NB4 (cell line): ENCODE results near the gene DTHD1.
A peak's percentile ranks its signal among the peaks of the same experiment; 100 is the strongest.

ENCODE experiments used
- MYC ChIP-seq: IDR thresholded peaks from 2 replicates; pipeline ENCODE4 v1.6.1; 2011; ENCODE audit warnings: low read depth, low read length
- POLR2A ChIP-seq: IDR thresholded peaks from 2 replicates; pipeline ENCODE4 v1.6.1; 2011; ENCODE audit warnings: mild to moderate bottlenecking; ENCODE audit not compliant: insufficient read length; ENCODE audit errors: extremely low read depth
- TF ChIP-seq, protein P1 (sequence below): IDR thresholded peaks from one replicate; pipeline ENCODE4 v1.5.1; 2012; ENCODE audit warnings: low read depth, low read length
- TF ChIP-seq, protein P2 (sequence below): IDR thresholded peaks from 2 replicates; pipeline ENCODE4 v1.6.1; 2011; ENCODE audit warnings: low read depth, low read length

DNA sequence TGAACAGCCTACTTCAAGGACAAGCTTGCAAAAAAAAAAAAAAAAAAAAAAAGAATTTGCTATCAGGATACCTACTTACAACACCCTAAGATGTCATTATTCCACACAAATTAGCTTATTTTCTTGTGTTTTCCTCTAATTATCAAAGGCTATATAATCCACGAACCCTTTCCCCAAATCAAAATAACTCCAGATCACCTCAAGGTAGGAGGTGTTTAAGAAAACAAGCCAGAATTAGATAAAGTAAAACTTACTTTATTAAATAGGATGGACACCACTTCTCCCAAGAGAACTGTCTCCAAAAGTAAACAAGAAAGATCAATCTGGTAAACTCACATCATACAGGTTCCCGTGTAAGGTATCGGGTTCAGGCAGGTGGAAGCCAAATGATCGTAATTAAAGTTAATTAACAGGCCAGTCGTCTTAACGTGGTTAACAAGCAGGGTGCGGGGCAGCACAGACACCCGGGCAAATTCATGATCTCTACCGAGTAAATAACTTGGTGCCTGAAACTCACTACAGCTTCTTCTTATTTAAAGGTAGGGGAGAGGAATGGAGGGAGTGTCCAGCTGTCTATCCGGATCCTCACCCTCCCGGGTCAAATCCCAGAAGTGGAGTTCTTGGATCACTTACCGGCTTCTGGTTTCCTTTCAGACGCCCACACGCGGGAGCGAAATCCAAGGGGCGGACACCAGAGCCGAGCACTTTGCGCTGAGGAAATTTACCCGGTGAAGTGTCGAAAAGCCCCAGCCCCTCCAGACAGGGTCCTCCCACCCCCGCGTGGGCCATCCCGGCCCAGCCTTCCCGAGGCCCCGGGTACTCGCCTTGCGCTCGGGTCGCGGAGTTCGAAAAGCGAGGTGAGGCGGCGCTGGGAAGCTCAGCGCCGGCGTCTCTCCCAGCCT lies 37.8 kb upstream of the DTHD1 start:
- TF ChIP-seq, protein P1, sequence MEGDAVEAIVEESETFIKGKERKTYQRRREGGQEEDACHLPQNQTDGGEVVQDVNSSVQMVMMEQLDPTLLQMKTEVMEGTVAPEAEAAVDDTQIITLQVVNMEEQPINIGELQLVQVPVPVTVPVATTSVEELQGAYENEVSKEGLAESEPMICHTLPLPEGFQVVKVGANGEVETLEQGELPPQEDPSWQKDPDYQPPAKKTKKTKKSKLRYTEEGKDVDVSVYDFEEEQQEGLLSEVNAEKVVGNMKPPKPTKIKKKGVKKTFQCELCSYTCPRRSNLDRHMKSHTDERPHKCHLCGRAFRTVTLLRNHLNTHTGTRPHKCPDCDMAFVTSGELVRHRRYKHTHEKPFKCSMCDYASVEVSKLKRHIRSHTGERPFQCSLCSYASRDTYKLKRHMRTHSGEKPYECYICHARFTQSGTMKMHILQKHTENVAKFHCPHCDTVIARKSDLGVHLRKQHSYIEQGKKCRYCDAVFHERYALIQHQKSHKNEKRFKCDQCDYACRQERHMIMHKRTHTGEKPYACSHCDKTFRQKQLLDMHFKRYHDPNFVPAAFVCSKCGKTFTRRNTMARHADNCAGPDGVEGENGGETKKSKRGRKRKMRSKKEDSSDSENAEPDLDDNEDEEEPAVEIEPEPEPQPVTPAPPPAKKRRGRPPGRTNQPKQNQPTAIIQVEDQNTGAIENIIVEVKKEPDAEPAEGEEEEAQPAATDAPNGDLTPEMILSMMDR, result no peak
- no peak for TF ChIP-seq MYC
- TF ChIP-seq POLR2A, result no peak
- TF ChIP-seq, protein P2, sequence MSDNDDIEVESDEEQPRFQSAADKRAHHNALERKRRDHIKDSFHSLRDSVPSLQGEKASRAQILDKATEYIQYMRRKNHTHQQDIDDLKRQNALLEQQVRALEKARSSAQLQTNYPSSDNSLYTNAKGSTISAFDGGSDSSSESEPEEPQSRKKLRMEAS, result 0 out of 2 replicates have a peak, but pooled peaks have one; percentile 19
